Subcutaneous adipose tissue (tissue), 4 donors: ENCODE data around the gene PABPC3. TPM values are rescaled to one million over a fixed set of nuclear protein-coding genes. Genes with fewer than 3 reads are reported as not detected.

ENCODE experiments used
- total RNA-seq, 4 donors: library from RNA; depleted of rRNA; stranded (reverse); fragments of >200 nt; gene quantifications; one replicate each; pipeline ENCODE4 v1.1.0, GENCODE V29; 2016
- TF ChIP-seq, protein P1 (sequence below): fragments of 450-650 bp; IDR thresholded peaks from one replicate; pipeline ENCODE4 v1.5.1; 2016; ENCODE audit warnings: low read depth, mild to moderate bottlenecking, control low read depth, antibody characterized with exemption, moderate library complexity

Gene PABPC3
- total RNA-seq, 4 donors from 2014 or later, result 0.17 to 0.33 (median 0.20) TPM

DNA sequence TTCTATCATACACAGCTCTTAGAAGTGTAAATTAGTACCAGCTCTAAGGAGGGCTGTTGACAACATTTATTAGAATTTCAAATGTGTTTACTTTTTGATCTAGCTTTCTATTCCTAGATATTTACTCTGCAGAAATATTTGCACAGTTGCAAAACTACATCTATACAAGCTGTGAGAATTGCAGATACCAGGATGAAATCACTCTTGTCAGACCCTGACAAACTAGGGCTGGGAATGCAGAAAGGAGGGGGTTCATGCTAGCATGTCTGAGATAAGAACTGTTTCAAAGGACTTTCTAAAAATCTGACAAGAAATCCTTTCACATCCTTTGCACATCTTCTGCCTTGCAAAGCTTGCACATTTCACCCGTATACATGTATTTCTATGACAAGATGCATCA, 11.8 kb upstream of the PABPC3 start:
- TF ChIP-seq, protein P1, sequence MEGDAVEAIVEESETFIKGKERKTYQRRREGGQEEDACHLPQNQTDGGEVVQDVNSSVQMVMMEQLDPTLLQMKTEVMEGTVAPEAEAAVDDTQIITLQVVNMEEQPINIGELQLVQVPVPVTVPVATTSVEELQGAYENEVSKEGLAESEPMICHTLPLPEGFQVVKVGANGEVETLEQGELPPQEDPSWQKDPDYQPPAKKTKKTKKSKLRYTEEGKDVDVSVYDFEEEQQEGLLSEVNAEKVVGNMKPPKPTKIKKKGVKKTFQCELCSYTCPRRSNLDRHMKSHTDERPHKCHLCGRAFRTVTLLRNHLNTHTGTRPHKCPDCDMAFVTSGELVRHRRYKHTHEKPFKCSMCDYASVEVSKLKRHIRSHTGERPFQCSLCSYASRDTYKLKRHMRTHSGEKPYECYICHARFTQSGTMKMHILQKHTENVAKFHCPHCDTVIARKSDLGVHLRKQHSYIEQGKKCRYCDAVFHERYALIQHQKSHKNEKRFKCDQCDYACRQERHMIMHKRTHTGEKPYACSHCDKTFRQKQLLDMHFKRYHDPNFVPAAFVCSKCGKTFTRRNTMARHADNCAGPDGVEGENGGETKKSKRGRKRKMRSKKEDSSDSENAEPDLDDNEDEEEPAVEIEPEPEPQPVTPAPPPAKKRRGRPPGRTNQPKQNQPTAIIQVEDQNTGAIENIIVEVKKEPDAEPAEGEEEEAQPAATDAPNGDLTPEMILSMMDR, result no peak

DNA sequence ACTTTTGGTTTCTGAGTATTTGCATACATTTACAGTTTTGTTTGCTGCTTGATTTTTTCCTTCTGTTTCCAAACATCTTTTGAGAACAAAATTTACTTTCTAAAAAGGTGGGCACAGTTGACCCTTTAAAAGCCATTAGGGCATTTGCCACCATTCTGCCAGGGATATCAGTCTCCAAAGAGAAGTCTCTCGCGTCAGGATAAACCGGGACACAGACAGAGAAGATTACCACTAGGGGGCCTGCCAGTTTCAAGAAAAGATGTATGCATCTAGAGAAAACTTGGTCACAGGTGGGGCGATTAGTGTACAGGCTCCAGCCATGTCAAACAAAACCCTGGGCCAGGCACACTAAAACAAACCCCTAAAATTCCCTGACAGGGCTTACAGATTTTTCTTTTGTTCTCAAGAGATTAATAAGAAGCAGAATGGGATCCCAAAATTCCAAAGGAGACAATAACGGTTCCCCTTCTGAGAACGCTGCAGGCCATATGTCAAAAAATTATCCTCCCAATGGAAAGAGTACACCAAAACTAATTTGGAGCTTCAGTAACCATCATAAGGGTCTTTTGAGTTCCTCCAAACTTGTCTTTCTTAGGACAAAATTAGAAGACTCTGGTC, 10.7 kb upstream of the PABPC3 start:
- TF ChIP-seq, protein P1, result no peak

DNA sequence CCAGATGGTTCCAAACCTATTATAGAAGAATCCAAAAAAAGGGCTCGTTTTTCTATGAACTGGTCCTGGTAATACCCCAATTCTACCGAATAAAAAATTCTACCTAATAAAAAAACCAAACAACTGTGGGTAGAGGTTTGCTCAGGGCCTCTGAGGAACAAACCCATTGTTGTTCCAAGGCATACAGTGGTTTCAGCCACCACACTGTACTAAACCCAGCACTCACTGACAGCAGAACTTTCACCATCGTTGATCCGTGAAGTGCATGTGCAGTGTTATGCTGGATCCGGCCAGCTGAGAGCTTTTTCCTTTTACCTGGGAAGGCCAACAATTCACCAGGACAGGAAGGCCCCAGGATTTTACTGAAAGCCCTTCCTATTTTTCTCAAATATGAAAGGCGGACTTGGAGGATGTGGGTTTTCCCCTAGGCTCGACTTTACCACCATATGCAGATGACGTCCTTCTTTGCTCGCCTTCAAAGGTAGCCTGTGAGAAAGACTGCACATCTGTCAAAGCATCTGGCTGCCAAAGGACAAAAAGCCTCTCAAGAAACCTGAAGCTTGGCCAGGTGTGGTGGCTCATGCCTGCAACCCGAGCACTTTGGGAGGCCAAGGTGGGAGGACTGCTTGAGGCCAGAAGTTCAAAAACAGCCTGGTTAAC, 7.2 kb upstream of the PABPC3 start:
- TF ChIP-seq, protein P1, result no peak

DNA sequence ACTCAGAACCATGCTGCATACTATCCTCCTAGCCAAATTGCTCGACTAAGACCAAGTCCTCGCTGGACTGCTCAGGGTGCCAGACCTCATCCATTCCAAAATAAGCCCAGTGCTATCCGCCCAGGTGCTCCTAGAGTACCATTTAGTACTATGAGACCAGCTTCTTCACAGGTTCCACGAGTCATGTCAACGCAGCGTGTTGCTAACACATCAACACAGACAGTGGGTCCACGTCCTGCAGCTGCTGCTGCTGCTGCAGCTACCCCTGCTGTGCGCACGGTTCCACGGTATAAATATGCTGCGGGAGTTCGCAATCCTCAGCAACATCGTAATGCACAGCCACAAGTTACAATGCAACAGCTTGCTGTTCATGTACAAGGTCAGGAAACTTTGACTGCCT, 1.5 kb downstream of the PABPC3 start:
- TF ChIP-seq, protein P1, result no peak

DNA sequence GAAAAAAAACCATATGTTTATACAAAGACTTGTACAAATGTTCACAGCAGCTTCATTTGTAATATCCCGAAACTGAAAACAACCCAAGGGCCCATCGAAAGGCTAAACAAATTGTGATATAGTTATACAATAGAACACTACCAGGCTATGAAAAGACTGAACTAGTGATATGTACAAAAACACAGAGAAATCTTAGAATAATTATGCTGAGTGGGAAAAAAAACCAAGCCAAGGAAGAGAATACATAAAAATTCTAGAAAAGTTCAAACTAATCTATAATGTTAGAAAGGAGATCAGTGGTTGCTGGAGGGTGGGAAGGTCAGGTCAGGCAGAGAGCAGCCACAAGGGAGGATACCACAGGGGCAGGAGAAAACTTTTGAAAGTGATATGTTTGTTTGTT, 7.8 kb downstream of the PABPC3 start:
- TF ChIP-seq, protein P1, result no peak

DNA sequence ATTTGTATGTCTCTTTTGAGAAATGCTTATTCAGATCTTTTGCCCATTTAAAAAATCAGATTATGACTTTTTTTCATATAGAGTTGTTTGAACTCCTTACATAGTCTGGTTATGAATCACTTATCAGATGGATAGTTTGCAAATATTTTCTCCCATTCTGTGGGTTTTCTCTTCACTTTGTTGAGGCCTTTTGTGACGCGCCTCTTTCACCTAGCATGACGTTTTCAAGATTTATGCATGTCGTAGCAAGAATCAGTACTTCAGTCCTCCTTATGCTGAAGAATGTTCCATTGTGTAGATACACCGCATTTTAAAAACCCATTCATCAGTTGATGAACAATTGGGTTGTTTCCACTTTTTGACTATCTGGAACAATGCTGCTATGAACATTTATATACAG, 13.4 kb downstream of the PABPC3 start:
- TF ChIP-seq, protein P1, result no peak

DNA sequence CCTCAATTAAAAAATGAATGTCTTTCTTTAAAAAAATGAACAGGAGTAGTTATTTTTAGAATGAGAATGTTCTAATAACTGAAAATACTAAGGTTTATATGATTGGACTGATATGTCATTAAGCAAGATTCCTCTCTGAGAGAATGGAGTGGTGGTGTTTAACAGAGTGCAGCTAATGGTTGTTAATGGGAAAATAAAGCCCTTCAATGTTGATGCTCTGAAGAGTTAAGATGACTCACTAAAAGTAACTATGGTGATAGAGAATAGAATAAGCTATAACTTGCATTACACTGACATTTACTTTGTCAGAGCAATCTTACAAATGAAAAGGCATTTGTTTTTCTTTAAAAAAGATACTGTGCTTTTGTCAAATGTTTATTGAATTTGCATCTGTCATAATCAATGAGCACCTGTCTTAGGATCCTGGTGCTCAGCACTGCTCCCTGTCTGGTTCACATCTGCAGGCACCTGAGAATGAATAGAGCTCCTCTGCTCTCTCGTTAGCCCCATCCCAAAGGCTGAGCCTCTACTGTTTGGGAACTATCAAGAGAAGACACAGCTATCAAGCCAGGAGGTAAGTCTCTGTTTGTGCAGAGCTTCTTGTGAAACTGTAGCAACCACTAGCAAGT, 15.1 kb downstream of the PABPC3 start:
- TF ChIP-seq, protein P1, result no peak
